ENCODE data around the gene PPT2.
"Not testable (repeated sequence)": the region's sequence is repeated elsewhere in the genome, so short reads cannot be mapped to it uniquely, and the experiment has no call there.

PPT2 gene

DNA sequence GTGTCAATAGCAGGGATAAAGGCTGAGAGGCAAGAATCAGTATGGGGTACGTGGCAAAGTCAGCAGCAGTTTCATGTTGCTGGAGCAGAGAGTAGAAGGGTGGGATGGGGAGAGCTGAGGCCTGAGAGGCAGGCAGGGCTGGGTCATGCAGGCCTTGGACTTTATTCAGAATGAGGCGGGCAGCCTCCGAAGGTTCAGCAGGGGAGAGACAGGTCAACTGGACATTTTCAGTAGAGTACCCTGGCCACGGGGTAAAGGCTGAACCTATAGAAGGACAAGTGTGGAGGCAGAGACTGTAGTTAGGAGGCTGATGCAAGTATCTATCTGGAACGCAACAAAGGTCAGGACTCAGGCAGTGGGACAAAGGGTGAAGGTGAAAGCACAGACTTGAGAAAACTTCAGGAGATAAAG lies 56.3 kb downstream of the PPT2 start:
- DNase-seq (ENCODE audit: low read depth in 2 of 2) = no peak

DNA sequence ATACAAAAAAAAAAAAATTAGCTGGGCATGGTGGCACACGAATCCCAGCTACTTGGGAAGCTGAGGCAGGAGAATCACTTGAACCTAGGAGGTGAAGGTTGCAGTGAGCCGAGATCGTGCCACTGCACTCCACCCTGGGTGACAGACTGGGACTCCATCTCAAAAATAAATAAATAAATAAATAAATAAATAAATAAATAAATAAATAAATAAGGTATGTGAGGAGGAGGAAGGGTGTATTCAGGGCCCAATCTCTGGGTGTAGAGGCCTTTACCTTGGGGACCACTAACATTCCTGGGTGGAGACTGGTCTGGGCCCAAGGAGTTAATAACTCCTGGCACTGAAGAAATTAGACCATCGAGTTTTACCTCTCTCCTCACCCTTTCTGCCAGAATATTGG lies 57.5 kb downstream of the PPT2 start:
- not testable (repeated sequence) for DNase-seq (ENCODE audit: low read depth in 2 of 2)

- no peak for DNase-seq (ENCODE audit: low read depth in 2 of 2)
Measured at GRCh38 chr6:32212076-32212760, 58.3 kb downstream of the PPT2 start.

Data from stimulated activated CD8-positive, alpha-beta memory T cell treated with anti-CD3 and anti-CD28 coated beads, Interleukin-2, amount 100 ng/mL, for 1 hour (primary cell).